ENCODE data around the gene SAMSN1.

SAMSN1 gene

DNA sequence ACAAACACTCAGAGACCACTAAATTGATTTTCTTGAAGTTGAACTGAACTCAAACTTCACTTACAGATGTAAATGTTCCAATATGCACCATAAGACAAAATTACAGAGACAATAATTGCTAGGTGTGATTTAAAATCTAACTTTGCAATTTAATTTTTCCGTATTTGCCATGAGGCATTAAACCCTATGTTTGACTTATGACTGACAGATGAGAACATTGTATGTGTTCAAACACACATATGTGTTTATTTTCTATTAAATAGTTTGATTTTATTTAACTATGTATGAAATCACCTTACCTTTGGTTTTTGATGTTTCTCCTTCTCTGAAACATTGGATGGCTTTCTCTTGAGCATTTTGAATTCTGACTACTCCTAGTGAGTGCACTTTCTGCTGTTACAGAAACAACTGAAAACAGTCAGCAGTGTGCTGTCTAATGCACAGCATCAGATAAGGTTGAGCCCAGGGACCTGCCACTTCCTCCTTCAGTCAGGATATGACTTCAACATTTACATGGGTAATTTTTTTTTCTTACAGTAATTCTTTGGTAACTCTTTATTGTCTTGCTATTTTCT lies at the start of gene SAMSN1:
Gene SAMSN1 (minus strand): TSS at position 410 of the 575 bp plus-strand sequence. CDS start 54 bp downstream, at position 356.
- peak; percentile 51 for DNase-seq (ENCODE audit: low spot score)

DNA sequence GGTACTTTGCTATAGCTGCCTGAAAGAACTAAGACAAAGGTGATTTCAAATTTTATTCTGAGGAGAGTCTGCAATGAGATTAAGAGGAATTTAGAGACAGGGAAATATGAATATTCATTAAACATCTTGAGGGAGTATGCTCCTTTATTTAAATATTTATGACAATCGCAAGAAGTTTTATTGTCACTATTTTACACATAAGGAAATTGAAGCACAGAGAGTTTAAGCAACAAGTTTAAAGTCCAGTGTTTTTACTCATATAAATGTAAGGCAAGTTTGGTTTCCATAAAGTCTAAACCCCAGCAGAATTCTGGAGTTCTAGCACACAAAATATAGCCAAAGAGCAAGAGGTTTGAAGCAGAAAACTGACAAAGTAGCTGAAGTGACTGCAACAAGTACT lies 49.3 kb upstream of the SAMSN1 start:
- DNase-seq (ENCODE audit: low spot score) = no peak

DNA sequence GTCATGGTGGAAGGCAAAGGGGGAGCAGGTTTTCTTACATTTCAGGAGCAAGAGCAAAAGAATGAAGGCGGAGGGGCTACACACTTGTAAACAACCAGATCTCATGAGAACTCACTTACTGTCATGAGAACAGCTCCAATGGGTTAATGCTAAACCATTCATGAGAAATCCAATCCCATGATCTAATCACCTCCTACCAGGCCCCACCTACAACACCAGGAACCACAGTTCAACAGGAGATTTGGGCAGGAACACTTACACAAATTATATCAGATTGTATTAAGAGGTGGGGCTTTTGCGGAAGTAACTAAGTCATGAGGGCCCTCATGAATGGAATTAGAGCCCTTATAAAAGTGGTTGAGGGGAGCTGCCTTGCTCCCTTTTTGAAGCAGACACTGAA lies 48.9 kb upstream of the SAMSN1 start:
- DNase-seq (ENCODE audit: low spot score) = no peak

DNA sequence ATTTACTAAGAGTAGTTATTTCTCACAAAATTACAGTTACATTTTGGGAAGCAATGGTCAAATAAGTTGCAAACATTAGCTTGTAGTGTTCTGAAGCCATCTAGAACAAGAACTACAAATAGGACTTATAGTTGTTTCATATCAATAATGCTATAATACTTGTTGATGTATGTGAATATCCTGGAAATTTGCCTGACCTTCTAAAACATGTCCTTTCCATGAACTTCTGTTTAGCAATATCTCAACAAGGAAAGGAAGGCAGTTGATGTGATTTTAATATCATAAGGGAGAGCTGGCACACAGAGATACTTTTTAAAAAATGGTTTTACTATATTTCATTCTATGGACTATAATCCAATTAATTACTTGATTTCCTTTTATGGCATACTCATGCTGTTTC lies 47.1 kb upstream of the SAMSN1 start:
- no peak for DNase-seq (ENCODE audit: low spot score)

DNA sequence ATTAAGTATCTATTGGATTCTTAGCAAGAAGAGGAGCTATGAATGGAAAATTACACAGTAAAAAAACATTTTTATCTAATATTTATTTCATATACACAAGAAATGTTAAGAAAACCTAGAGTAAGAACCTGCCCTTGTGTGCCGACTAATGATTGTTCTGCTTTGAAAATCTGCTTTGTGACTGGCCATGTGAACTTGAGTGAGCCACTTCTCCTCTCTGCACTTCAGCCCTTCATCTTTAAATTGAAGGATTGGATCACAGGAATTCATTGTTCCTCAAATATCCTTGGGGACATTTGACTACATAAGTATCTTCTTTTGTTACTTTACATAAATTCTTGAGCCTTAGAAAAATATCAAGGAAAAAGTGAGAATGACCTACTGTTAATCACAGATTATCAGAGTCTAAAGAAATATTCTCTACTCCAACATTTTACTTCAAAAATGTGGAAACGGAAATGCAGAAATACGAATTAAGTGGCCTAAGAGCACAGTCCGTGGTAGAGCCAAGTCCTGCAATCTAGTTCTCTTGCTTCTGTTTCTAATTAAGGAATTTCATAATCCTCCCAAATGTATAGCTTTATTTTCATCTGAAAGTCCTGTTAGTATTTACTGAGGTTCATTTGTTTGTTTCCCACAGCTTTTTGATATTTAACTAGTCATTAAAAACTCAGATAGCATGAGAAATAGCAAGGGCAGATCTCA lies 46.3 kb upstream of the SAMSN1 start:
- DNase-seq (ENCODE audit: low spot score) = no peak

DNA sequence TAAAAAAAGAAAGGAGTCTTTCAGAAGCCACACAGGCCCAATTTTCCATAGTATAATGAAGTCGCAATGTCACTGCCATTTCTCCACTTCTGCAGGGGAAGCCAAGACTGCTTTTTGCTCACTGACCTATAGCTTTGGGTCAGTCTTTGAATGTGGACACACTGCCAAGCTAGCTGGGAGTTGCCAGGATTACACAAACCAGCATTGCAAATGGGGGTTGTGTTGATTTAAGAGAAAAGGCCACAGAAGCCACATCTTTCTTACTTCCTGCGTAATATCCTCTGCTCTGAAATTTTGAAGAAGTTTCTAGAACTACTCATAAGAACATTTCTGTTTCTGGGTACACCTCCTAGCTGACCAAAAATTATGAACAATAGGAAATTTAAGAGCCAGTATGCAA lies 45.8 kb upstream of the SAMSN1 start:
- DNase-seq (ENCODE audit: low spot score) = no peak

DNA sequence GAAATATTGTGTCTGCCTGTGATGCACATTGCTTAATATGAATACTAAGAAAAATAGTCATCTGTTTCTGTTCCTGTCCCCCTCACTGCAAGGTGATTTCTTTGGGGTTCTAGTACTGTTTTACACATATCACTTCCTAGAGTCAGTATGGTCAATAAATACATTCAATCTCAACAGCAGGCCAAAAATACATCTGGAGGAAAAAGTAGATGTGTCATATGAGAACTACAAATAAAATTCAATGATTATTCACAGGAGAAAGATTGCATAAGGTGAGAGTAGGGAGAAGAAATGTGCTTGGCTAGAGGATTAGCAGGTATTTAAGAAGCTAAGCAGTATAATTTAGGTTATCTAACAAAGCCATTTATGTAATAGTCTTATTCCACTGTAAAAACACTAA lies 45.3 kb upstream of the SAMSN1 start:
- DNase-seq (ENCODE audit: low spot score) = no peak

DNA sequence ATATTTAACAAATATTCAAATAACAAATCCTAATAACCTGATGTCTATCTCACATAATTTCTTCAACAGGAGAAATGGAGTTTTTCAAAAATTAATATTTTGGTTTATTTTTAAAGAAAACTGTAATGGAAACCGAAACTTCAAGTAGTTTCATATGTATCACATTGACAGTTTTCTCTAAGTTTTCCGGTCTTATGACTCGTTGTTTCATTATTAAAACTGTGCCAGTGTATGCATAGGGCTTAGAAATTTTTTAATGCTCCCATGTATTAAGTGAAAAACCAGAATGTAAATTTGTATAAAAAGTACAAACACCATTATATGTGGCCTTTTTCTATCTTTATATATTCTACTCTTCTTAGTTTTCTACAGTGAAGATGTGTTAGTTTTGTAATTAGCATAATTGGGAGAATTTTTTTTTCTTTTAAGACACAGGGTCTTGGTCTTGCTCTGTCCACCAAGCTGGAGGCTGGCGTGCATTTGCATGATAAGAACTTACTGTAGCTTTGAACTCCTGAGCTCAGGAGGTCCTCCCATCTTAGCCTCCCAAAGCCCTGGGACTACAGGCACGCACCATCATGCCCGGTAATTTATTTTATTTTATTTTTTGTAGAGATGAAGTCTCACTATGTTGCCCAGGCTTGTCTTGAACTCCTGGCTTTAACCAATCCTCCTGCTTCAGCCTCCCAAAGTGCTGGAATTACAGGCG lies 43.9 kb upstream of the SAMSN1 start:
- DNase-seq (ENCODE audit: low spot score) = no peak

DNA sequence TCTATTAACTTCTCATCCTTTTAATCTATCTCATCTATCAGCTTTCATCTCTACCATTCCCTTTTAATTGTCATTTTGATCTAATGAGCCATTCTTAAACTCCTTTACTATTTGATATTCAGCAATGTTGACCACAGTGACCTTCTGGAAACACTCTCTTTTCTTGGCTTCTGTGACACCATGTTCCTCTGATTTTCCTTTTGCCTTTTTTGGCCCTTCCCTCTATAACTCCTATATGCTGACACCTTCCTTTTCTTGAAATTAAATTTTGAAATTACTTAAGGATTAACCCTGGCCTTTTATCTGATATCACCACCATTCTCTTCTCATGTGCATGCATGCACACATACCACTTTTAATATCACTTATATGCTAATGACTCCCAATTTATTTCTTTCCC lies 41.2 kb upstream of the SAMSN1 start:
- no peak for DNase-seq (ENCODE audit: low spot score)

DNA sequence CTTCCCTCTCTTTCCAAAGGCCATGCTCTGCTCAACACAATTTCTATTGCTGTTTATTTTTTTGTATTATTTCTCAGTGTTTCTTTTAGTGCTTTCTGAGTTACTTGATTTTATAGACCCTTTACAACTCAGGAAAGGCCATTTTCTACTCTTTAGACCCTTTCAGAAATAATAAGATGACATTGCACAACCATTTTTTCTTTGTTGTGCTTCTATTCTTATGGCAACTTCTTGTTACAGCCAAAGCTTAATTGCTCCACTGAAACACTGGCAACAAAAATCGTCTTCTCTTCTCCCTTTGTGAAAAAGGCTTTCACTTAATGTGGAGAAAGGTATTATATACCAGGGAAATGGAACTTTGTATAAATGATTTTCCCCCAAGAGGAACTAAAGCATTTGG lies 39.0 kb upstream of the SAMSN1 start:
- DNase-seq (ENCODE audit: low spot score) = no peak

DNA sequence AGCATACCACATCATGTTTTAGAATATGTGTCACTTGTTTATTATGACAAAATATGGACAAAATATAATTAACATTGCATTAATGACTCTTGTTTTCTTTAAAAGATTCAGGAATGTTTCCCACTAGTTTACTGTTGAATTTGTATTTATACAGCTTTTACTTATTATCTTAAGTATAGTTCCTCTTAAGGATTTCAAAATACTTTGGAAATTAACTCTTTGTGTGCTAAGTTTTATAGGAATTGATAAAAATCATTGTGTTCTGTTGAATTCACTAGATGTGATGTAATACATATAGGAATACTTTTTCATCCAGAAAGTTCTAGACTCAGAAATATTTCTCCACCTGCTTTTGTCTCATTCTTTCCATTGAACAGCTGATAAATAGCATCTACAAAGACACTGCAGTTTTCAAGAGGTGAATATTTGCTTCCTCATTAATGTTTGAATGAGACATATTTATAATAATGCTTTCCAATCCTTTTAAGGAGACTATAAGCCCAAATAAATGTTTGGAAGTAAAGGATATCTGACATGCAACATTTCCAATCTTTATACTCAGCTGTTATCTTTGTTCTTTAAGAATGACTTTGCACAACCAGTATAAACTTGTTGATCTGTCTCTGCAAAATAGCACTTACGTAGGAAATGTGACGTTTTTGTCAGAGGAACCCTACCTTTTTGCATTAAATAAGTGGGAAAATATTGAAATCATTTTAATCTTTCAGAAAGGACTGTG lies 38.4 kb upstream of the SAMSN1 start:
- DNase-seq (ENCODE audit: low spot score) = no peak

DNA sequence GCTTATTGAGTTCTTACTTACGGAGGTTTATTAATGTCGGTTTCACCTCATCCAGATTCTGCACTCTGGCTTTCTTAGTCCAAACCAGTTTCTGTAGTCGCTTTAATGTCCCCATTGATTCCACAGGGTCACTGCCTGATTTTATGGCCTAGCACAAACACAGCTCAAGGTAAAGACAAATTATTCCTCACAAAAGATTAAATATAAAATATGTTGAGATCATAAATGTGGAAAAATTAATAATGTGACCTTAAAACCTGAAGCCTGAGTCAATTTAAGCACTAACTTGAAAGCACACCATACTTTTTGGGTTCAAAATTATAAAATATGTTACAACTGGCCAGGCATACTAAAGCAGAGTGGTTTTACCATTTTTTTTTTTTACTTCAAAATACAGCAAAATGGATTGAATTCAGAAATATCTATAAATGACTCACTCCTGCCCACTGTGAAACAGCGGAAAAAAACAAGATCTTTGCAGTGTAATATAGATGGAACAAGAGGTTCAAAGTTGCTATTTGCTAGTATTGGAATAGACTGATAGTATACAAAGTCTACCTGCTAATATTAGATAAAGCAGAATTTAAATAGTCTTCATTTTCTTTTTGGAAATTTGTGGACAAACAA lies 37.6 kb upstream of the SAMSN1 start:
- DNase-seq (ENCODE audit: low spot score) = no peak

DNA sequence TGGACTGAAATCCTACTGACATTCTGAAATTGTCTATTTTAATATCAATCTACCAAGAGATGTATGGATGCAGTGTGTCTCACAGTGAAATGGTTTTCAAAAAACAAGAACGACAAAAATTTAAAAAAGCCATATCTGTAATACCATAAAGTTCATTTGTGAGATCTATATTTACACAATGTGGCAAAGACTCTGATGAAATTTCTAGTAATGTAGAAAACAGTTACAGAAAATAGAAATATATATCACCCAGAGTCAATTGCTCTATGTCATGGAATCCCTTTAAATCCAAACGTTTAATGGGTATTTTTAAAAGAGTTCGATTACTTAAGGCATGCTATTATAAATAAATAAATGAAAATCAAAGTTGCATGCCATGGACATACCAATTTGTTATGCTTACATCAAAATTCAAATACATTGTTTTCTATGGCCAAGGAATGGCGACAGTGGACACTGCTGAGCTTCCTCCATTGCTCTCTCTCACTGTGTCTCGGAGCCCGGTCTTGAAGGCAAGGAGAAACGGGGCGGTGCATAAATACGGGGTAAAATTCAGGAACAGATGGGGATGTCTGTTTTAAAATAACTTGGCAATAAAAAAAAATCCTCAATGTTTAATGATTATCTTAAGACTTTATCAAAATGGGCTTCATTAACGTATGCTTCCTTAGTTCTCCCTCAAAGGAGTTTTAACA lies 37.0 kb upstream of the SAMSN1 start:
- DNase-seq (ENCODE audit: low spot score) = no peak

DNA sequence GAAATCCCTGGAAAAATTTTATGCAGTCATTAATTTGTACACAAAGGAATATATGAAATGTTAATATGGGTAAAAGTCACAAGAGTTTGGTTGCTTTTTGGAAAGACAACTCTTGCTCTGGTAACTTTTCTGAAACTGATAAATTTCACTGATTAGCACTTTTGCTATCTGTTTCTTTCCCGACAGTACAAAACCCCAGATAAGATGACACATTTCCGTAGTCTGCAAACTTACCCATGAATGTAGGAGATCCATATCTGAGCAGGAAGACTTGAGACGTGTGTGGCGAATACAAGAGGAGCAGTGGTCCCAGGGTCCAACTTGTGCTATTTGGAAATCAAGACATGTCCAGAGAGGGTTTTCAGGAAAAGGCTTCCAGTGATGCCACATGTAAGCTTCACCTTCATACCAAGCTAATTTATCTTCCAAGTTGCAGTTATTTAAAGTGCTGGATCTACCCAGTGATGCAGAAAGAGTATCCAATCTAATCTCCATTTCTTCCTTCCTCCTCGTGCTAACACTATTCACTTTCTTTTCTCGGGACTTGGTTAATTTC lies 35.9 kb upstream of the SAMSN1 start:
- no peak for DNase-seq (ENCODE audit: low spot score)

DNA sequence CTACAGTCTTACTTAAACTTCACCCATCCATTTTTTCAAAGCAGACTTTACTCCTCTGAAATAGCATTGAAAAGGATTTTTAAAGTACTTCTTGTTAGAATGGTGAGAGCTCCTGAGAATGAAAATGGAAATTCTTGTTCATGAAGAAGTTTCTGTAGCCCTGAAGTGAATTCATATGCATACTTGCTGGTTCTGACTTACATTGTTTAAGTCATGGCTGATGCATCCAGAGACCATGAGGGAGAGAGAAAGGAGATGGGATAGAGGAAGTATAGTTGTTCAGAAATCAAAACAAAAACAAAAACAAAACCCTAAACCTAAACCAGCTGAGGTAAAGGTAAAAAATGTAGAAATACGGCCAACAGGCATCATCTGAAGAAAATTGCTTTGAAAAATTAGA lies 27.1 kb upstream of the SAMSN1 start:
- no peak for DNase-seq (ENCODE audit: low spot score)

DNA sequence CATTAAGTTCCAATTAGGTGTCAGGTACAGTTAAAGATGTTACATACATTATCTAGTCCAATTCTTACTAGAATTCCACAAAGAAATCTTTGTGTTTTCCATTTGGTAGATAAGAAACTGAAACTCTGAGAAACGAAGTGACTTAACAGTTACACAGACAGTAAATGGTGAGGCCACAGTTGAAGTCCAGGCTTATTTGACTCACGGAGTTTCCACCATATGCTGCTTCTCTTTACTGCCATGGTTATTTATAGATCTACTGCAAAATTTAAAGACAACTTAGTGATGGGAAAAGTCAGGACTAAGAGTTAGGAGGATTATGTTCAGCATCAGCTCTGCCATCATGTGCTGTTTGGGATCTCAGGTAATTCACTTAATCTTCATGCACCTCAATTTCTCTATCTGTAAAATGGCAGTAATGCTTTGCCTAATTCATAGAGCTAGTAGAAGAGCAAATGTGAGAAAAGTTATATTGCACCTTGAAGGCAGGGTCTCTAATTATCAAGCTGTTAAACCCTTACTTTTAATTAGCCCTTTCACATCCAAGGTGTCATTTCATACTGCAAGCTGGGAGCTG lies 26.2 kb upstream of the SAMSN1 start:
- no peak for DNase-seq (ENCODE audit: low spot score)

DNA sequence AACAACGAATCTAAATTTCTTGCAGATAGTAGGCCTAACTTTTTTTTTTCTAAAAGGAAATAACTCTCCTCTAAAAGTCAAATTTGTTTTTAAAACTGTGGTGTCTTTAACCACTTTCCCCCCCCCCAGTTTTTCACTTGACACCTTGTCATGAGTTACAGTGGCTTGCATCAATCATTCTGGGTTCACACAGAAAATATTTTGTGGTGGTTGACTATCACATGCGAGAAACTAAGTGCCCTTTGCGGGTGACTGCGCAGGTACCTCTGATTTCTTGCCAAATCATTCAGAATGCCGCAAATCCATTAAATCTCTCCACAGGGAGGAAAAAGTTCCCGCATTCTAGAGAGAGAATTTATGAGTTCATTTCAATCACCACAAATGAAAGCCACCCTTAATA lies 23.8 kb upstream of the SAMSN1 start:
- DNase-seq (ENCODE audit: low spot score) = no peak

DNA sequence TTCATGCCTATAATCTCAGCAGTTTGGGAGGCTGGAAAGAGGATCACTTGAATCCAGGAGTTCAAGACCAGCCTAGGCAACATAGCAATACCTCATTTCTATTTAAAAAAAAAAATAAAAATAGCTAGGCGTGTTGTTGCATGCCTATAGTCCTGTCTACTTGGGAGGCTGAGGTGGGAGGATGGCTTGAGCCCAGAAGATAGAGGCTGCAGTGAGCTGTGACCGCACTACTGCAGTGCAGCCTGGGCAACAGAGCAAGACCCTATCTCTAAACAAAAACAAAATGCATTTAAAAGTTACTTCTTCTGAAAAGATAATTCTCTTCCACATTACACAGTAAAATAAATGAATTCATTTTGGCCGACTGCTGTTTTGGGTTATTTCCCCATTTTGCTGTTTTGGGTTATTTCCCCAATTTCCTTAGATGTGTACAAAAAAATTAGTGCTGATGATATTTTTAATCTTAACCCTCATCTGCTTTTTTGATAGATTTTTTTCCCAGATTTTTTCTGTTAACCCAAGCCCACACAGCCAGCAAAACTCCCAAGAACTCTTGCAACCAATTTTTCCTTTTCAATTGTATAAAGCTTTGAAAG lies 23.0 kb upstream of the SAMSN1 start:
- no peak for DNase-seq (ENCODE audit: low spot score)

DNA sequence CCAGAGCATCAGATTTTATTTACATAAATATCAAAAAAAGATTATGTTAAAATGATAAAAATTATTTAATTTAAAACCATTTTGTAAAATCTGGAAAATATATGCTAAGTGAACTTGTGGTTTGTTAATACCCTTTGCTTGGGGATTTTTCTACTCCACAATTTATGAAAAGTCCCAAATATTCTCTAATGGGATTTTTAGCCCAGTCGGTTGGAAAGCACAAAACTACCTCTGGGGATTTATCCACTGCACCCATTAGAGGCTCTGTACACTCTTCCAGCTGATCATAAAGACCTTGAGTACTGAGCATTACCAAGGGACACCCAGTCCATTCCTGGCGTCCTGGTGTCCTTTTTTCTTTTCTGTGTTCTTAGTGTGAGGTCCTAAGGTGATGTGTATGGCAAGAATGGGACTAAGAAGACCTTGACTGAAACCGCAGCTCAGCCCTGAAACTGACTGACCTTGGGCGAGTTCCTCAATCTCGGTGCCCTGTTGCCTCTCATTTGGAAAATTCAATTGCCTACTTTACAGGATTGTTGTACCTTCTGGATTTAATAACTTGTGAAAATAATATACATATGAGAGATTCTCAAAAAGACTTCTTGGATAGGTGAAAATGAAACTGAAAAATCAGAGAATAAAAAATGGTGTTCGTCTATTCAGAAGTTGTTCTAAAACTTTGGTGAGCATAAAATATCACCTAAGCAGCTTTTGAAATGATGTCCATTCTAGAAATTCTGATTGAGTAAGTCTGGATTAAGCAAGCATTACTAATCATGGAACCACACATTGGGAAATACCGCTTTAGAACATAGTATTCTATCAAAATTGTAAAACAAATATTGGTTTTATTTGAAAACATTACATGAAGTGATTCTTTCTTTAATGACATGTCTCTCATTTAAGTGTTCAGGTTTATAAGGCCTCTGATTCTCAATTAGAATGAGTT lies 21.5 kb upstream of the SAMSN1 start:
- DNase-seq (ENCODE audit: low spot score) = no peak

DNA sequence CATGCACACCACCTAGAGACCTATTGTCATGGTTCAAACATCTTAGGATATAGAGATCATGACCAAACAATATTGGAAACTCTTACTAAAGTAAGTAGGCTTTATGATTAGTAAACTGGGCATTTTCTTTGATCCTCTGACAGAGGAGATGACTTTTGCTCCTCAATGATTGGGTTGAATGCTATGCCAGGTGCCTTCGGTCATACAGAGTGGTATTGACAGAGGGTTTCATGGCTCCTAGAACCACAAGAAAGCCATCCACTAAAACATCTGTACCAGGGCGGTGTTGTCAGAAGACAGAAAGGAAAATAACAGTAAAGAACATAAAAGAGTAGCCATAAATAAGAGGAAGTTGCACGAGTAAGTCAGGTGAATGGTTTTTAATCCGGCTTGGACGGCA lies 20.8 kb upstream of the SAMSN1 start:
- no peak for DNase-seq (ENCODE audit: low spot score)

All from kidney capillary endothelial cell (primary cell).